ENCODE results near the gene KIAA1671.

KIAA1671 gene

DNA sequence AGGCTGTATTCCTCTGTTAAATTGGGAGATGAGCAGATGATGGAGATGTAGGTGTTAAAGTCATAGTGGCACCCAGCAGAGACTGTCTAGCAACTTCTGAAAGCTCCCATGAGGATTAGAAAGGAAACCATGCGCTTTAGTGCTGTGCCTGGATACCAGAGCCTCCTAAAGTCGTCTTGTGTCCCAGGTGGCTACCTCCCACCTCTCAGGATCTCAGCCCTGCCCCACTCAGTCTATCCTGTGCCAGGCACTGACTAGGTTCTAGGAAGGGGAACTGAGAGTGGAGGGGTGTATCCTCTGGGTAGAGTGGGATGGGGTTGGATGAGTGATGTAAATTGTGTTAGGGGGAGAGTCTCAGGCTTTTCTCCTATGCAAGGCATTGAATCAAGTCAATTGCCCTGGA lies 60.2 kb downstream of the KIAA1671 start:
- DNase-seq (ENCODE audit: insufficient read length, low spot score) (no peak), FAIRE-seq (no peak)
- TF ChIP-seq, protein P1, sequence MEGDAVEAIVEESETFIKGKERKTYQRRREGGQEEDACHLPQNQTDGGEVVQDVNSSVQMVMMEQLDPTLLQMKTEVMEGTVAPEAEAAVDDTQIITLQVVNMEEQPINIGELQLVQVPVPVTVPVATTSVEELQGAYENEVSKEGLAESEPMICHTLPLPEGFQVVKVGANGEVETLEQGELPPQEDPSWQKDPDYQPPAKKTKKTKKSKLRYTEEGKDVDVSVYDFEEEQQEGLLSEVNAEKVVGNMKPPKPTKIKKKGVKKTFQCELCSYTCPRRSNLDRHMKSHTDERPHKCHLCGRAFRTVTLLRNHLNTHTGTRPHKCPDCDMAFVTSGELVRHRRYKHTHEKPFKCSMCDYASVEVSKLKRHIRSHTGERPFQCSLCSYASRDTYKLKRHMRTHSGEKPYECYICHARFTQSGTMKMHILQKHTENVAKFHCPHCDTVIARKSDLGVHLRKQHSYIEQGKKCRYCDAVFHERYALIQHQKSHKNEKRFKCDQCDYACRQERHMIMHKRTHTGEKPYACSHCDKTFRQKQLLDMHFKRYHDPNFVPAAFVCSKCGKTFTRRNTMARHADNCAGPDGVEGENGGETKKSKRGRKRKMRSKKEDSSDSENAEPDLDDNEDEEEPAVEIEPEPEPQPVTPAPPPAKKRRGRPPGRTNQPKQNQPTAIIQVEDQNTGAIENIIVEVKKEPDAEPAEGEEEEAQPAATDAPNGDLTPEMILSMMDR (IDR thresholded peaks at IDR 0.05; ENCODE audit: insufficient read depth, missing control alignments): no peak

DNA sequence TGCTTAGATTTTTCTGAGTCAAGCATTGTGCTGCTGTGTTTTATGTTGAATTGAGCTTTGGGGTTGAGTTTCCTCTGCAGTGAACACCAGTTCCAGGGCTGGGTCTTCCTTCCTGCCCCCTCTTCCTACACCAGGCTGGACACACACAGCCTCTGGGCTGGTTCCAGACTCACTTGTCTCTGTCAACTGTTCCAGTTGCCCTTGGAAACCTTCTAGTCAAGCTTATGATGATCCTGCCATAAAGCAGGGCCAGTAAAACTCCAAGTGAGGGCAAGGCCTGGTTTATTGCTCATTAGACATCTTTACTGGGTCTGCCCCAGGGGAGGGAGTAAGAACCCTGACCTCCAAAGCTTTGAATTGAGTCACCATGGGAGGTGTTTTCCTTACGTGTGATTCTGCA lies 61.1 kb downstream of the KIAA1671 start:
- TF ChIP-seq, protein P1 (IDR thresholded peaks at IDR 0.05; ENCODE audit: insufficient read depth, missing control alignments): no peak
- DNase-seq (ENCODE audit: insufficient read length, low spot score) (no peak), FAIRE-seq (no peak)

DNA sequence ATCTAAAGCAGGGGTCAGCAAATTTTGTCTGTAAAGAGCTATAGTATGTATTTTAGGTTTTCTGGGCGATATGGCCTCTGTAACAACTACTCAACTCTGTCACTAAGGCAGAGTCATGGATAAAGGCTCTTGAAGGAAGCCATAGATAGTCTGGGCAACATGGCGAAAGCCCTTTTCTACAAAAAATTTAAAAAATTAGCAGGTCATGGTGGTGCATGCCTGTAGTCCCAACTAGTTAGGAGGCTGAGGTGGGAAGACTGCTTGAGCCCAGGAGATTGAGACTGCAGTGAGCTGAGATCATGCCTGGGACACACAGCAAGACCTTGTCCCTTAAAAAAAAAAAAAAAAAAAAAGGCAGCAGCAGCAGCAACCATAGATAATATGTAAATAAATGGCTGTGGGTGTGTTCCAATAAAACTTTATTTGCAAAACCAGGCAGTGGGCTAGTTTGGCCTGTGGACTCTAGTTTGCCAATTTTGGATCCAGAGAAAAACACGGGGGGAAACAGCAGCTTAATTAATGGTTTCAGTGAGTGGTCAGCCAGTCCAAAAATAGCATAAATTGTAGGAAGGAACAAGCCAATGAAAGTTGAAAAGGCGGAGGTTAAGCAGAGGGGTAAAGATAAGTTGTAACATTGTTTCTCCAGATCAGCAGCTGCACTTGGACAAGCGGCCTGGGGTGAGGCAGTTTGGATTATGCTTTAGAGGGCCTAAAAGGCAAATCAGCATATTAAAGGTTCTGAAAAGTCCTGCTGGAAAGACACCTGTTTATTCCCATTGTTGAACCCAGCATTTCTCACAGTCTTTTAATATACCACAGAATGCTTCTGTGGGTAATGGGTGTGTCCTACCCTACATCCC lies 62.6 kb downstream of the KIAA1671 start:
- no peak for FAIRE-seq

DNA sequence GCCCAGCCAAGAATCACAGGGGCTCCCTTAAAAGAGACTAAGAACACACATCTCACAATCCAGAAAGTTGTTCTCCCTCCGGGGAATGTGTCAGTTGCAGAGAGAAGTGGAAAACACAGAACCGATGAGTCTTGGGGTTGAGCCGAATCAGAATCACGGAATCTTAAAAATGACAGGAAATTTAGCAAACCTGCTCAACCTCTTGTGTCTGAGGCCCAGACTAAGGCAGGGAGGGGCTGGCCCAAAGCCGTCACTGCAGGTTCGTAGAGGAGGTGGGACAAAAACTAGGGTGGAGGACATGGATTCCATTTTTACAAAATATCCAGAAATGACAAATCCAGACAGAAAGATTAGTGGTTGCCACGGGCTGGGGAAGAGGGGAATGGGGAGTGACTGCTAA lies 63.8 kb downstream of the KIAA1671 start:
- TF ChIP-seq, protein P1 (IDR thresholded peaks at IDR 0.05; ENCODE audit: insufficient read depth, missing control alignments): no peak
- FAIRE-seq (no peak), DNase-seq (ENCODE audit: insufficient read length, low spot score) (no peak)

More for the DNA sequence above, 62.6 kb downstream of the KIAA1671 start:
- TF ChIP-seq, protein P1 (IDR thresholded peaks at IDR 0.05; ENCODE audit: insufficient read depth, missing control alignments): no peak
- DNase-seq (ENCODE audit: insufficient read length, low spot score): no peak

DNA sequence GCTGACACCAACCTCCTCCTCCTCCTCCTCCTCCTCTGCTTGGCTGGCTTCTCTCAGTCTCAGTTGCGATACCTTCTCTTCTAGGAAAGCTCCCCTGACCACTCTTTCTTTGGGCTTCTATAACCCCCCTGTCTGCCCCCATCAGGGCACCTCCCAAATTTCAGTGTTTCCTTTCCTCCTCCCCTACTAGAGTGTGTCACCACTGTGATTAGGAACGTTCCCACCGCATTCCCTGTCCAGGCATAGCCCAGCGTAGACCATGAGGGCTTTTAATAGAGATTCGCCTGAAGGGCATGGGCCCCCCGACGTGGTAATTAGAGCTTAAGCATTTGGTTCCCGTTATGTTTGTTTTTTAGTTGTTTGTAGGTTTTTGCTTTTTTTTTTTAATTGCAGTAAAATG lies 65.5 kb downstream of the KIAA1671 start:
- TF ChIP-seq, protein P1 (IDR thresholded peaks at IDR 0.05; ENCODE audit: insufficient read depth, missing control alignments): no peak
- FAIRE-seq (no peak), DNase-seq (ENCODE audit: insufficient read length, low spot score) (no peak)

DNA sequence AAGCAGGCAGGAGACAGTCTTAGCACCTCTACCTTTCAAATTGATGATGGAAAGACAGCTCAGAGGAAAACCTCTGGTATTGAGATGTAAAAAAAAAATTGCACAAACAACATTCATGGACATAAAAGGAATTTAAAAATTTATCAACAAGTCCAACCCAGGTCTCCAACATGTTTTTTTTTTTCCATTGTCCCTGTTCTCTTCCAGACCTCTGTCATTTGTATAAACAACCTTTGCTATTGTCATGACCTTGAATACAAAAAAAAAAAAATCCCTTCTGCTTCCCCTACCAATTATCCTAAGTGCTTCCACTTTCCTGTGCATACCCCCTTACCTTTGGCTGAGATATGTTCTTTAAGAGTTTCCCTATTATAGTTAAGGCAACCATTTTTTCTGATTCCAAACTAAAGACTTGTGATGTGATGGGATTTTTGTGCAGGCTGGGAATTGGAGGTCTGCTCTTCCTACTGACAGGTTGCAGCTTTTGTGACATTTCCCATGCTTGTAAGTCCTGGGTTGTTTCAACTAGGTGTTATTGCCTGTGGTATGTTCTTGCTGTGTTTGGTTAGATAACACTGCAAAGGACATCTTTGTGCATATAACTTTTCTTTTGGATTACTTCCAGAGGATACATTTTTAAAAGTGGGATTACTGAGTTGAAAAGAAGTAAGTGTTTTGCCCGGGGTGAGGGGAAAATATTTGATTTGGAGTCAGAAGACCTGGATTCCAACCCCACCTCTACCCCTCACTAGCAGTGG lies 67.1 kb downstream of the KIAA1671 start:
- TF ChIP-seq, protein P1 (IDR thresholded peaks at IDR 0.05; ENCODE audit: insufficient read depth, missing control alignments): no peak
- DNase-seq (ENCODE audit: insufficient read length, low spot score) (no peak), FAIRE-seq (no peak)
